Left kidney (tissue), 2 donors: ENCODE data around the gene CPPED1. TPM values are rescaled to one million over a fixed set of nuclear protein-coding genes. Genes with fewer than 3 reads are reported as not detected.
A peak's percentile ranks its signal among the peaks of the same experiment; 100 is the strongest.

ENCODE experiments used
- DNase-seq: peaks from one replicate; pipeline ENCODE4 v3.0.0-alpha.2; 2013
- polyA plus RNA-seq: library from polyadenylated mRNA; unstranded; fragments of 120-200 nt; gene quantifications from one replicate; pipeline ENCODE4 v1.2.1, GENCODE V29; 2013; ENCODE audit not compliant: insufficient read length

CPPED1 gene
- polyA plus RNA-seq, 1 donor, result 25.8 TPM

GRCh38 chr16:12649356-12649755, 154.3 kb downstream of the CPPED1 start:
- DNase-seq, result no peak

- no peak for DNase-seq
These were observed 157.0 kb downstream of the CPPED1 start for GRCh38 chr16:12646490-12647274.

DNA sequence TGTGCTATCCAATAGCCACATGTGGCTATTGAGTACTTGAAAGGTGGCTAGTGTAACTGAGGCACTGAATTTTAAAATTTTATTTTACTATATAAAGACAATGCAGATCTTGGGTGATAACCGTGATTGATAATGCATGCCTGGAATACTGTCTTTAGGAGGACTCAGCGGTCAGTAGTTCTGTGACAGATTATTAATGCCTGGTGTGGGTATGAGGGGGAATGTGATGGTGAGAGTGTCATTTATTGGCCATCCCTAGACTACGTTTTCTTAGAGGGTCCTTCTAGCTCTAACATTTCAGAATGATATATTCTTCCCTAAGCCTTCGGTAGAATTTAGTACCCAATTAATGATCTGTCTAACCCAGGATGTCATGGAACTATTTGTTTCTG, 157.6 kb downstream of the CPPED1 start:
- DNase-seq, result no peak

GRCh38 chr16:12643034-12643455, 160.6 kb downstream of the CPPED1 start:
- no peak for DNase-seq

DNA sequence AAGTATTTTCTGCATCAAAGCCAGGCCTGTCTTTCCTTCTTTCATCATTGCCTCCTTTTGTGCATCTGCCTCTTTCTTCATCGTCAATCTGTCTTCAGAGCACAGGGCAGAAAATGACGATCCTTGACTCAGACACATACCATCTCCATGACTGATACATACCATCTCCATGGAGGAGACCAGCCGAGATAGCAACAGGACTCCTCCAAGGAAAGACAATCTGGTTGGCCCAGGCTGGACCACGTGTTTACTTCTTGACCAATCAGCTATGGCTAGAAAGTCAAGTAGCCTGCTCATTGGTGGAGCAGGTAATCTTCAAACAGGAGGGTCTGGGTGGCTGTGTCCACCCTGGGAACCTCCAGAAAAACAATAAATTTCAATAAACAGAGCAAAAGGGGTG, 164.6 kb downstream of the CPPED1 start:
- DNase-seq, result no peak

DNA sequence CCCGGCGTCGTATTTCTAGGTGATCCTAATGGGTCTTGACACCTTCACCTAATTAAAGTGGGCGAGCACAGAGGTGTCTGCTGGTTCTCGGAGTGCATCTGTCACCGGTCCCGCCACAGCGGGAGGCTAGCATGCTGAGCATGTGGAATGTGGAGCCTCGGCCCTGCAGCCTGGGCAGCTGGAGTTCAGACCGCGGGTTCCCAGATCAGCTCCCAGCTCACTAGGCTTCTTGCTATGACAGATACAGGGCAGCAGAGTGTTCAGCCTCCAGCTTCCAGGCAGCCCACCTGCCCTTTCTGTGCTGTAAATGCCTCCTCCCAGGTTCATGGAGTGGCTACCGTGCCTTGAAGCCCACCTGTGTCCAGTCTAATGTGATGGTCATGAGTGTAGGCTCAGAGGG, 166.7 kb downstream of the CPPED1 start:
- no peak for DNase-seq

DNA sequence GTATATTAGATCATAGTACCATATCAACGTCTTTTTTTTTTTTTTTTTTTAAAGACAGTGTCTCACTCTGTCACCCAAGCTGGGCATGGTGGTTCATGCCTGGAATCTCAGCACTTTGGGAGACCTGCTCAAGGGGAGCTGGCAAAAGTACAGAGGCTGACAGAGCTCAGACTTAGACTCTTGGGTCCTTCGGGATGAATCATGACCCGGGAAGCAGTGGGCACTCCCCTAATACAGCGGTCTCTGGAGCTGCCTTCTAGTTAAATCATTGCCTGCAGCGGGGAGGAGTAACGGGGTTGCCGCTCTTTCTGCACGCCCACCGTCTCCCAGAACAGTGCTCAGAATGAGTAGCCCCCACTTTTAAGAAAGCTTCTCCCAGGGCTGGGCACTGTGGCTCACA, 174.4 kb downstream of the CPPED1 start:
- DNase-seq, result no peak

- no peak for DNase-seq
These were observed 175.2 kb downstream of the CPPED1 start for GRCh38 chr16:12628536-12628935.

DNA sequence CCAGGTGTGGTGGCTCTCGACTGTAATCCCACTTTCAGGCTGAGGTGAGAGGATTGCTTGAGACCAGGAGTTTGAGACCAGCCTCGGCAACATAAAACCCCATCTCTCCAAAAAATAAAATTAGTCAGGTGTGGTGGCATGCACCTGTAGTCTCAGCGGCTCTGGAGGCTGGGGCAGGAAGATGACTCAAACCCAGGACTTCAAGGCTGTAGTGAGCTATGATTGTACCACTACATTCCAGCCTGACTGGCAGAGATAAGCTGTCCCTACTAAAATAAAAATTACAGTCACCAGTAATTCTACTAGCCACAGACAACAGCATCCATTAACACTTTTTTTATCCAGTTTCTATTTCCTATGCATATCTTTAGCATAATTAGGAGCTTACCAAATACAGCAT, 176.3 kb downstream of the CPPED1 start:
- no peak for DNase-seq

GRCh38 chr16:12626411-12626810, 177.3 kb downstream of the CPPED1 start:
- no peak for DNase-seq

DNA sequence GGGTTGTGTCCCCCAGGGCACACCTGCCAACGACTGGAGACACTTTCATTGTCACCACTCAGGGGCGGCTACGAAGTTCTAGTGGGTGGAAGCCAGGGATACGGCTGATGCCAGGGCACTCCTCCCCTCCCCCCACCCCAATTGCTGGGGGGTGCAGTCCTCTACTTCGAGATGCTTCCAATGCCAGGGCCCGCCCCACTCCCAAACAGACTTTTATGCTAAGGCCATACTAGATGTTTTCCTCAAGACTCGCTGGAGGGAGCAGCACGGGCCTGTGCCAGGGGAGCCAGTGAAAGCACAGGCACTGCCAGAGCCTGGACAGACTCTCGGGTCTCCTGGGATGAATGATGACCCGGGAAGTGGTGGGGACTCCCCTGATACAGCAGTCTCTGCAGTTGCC, 178.0 kb downstream of the CPPED1 start:
- no peak for DNase-seq

DNA sequence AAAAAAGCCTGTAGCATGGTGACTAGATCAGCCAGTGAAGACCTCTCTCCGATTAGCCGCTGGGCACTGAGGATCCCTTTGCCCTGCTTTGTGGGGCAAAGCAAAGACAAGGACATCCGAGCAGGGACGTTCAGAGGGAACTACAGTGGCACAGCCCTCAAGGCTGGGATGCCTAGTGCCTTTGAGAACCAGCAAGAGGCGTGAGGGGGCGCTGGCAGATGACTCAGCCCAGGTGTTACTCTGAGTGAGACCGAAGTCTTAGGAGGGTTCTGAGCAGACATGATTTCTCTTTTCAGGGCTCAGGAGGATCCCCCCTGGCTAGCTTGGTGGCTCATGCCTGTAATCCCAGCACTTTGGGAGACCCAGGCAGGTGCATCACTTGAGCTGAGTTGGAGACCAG, 178.6 kb downstream of the CPPED1 start:
- DNase-seq, result no peak

DNA sequence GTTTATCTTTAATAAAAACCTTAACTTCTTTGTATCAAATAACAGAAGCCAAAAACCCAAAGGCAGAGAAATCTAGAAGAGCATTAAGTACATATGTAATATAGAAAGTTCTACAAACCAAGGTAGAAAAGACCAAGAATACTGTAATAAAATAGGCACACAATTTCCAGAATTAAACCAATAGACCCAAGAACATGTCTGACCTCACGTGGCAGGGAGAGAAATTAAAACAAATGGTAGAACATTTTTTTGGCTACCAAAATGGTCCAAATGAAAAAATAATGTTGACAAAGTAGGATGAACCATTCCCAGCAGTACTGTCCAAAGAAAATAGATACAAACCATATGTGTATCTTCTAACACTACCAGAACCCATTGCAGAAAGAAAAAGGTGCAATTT, 183.5 kb downstream of the CPPED1 start:
- DNase-seq, result no peak

DNA sequence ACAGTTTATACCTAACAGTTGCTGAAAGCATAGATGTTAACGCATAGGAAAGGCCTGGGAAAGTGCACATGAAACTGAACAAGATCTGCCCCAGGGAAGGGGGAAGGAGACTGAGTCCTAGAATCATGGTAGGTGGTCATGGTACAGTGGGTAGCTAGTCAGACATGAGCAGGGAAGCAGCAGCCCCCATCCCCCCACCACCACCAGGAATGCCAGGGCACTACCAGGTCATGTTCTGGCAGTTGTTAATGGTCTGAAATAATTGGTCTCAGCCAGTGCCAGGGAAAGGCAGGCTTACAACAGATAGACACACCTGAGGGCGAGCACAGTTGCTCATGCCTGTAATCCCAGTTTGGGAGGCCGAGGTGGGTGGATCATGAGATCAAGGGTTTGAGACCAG, 185.2 kb downstream of the CPPED1 start:
- peak; percentile 41 for DNase-seq

GRCh38 chr16:12617401-12617819, 186.3 kb downstream of the CPPED1 start:
- no peak for DNase-seq

DNA sequence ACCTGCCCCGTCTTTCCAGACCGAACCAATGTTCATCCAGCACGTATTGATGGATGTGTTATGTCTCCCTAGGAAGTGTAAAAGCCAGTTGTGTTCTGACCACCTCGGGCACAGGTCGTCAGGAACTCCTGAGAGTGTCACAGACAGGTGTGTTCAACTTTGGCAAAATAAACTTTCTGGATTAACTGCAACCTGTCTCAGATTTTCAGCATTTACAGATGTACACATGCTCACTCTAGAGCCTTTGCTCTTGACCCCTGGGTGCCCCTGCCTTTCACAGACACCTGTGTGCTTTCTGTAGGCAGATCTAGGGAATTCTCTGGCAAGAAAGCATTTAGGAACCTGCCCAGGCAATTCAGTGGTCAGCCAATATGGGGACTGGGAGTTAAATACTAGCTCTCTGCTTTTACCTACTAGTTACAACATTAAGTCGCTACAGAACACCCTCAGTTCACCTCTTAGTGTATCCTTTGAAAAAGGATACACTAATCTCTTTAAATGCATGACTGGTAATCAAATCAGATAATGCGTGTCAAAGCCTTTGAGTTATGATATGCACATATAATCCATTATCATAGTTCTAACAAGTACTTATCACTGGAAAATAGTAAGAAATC, 188.9 kb downstream of the CPPED1 start:
- DNase-seq, result no peak

DNA sequence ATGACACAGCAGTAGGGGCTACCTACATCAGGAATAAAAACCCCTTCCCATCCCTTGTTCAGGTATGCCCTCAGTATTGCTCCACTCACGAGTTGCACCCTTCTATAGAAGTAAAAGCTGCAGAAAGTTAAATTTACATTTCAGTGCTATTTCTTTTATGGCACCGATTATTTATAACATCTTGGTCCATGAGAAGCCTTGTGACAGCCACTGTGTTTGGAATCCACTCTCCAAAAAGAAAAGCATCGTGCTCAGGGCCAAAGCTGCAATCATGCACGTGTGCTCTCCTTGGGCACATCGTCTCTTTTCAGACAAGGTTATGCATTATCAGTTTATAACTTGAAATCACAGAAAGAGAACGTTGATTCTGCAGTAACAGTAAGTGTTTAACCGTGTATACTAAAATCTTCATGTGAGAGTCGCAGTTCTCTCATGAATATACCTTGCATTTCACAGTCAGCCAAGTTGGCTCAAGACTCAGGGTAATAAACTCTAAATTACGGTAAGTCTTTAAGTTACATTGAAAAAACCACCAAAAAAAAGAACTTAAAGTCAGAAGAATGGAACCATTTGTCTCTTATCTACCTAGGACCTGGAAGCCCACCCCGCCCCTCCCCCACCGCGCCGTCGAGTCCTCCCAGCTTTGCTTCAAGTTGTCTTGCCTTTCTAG, 189.6 kb downstream of the CPPED1 start:
- DNase-seq, result no peak

GRCh38 chr16:12613131-12613991, 190.3 kb downstream of the CPPED1 start:
- no peak for DNase-seq

DNA sequence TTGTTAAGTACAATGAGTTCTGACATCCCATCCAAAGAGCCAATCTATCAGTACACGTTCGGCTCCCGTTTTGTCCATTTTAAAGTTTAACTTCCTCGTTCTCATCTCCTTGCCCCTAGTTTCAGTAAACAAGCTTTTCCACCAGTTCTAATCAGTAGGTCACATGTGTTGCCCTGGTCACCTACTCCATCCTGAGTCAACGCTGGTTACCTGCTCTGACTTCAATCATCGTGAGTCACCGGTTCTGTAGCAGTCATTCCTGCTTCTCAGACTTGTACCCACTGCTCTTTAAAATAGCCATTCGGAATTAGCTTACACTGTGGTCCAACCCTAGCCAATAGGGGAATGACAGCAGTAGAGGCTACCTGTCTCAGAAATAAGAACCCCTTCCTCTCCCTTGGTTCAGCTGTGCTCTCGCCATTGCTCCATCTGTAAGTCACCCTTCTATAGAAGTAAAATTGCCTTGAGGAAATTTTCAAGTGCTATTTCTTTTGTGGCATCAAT, 191.0 kb downstream of the CPPED1 start:
- no peak for DNase-seq

DNA sequence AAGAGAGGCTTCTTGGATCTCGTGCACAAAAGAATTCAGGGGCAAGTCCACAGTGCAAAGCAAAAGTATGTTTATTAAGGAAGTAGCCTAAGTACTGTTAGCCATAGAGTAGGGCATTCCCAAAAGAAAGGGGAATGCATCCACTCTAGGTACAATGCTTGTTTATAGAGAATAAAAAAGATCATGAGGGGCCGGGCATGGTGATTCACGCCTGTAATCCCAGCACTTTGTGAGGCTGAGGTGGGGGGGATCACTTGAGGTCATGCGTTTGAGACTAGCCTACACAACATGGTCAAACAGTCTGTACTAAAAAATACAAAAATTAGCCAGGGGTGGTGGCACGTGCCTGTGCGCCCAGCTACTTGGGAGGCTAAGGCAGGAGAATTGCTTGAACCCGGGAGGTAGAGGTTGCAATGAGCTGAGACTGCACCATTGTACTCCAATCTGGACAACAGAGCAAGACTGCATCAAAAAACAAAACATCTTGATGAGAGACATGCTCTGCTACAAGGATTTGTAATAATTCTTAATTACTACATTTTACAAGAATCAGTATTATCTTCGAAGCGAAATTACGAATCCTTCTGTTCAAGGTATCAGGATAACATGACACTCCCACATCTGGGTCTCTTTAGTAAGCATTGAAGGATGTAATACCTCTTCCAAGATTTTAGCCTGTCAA, 191.6 kb downstream of the CPPED1 start:
- DNase-seq, result no peak

DNA sequence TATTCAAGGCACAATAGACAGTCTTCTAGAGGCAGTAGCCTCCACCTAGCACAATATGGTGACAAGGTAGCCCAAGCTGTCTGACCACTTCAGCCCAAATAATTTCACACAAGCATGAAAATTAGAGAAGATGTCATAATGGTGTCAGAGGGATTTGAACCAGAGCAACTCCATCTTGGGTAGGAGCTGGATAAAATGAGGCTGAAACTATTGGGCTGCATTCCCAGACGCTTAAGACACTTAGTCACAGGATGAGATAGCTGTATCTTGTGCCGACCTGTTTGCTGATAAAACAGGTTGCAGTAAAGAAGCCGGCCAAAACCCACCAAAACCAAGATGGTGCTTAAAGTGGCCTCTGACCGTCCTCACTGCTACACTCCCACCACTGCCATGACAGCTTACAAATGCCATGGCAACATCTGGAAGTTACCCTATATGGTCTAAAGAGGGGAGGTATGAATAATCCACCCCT, 192.6 kb downstream of the CPPED1 start:
- DNase-seq, result no peak
